22Rv1 (cell line): ENCODE results near the gene NSUN7.

Experiments
- CTCF ChIP-seq: fragments of 450-650 bp; IDR thresholded peaks from 2 replicates; pipeline ENCODE4 v1.5.1; 2017; ENCODE audit warnings: mild to moderate bottlenecking
- ZFX ChIP-seq: fragments of 450-650 bp; IDR thresholded peaks from 2 replicates; pipeline ENCODE4 v1.6.1; 2017; ENCODE audit warnings: antibody characterized with exemption, borderline replicate concordance

- no peak for TF ChIP-seq CTCF
- no peak for TF ChIP-seq ZFX
Measured at GRCh38 chr4:40800064-40800463, 50.3 kb downstream of the NSUN7 start.
